MM.1S (cell line): ENCODE results near the gene PICALM.

Experiments used
- CTCF ChIP-seq: fragments of 300-600 bp; sonication (generic); IDR thresholded peaks from 2 replicates; pipeline ENCODE4 v1.5.1; 2016; ENCODE audit warnings: antibody characterized with exemption, low read length, mixed read lengths
- EZH2 ChIP-seq: fragments of 300-600 bp; sonication (generic); optimal IDR thresholded peaks from 2 replicates; pipeline ENCODE3; 2017; ENCODE audit warnings: low read depth, mild to moderate bottlenecking, antibody characterized with exemption, low read length, mixed read lengths
- EZH2phosphoT487 ChIP-seq: fragments of 300-600 bp; sonication (generic); IDR thresholded peaks from 2 replicates; pipeline ENCODE4 v1.6.1; 2018; ENCODE audit warnings: antibody characterized with exemption, low read length

- TF ChIP-seq CTCF (no peak), EZH2 (no peak), EZH2phosphoT487 (no peak)
Measured at GRCh38 chr11:85949798-85950197, 119.1 kb downstream of the PICALM start.
